ENCODE results near the gene SESN1.

GRCh38 chr6:109033655-109034054 lies 61.0 kb downstream of the SESN1 start:
- TF ChIP-seq CTCF (IDR thresholded peaks at IDR 0.05): no peak
- no peak for TF ChIP-seq POLR2A (IDR thresholded peaks at IDR 0.05)

Measured in Peyer's patch (tissue), 4 donors.